ENCODE measurements around the gene SLC25A20. TPM values are rescaled to one million over a fixed set of nuclear protein-coding genes. Genes with fewer than 3 reads are reported as not detected.

The SLC25A20 gene
- total RNA-seq, 4 donors from 2014 or later = 8.4 to 83.8 (median 31.7) TPM

- Histone ChIP-seq H3K27me3 (no peaks in the 10 kb centered on the region), H3K4me3 (no peak overlapping the region), H3K27ac (no peak overlapping the region), H3K4me1 (no peaks in the 10 kb centered on the region), H3K9me3 (no peaks in the 10 kb centered on the region), H3K36me3 (peaks cover 0 to 4% (median 0%) of the 10 kb centered on the region in 4 donors)
- DNase-seq = no peak
- in situ Hi-C loops (cut with MboI; ENCODE audit: low pct_ligation_motif_present in 1 of 4, low pct_unique_long_range_greater_than_20kb in 1 of 4, low sequenced_read_pairs in 3 of 4) = no loop called here
- WGBS, 2 donors (ENCODE audit: low coverage in 1 of 2) = 91 to 92% methylated on average over 5 to 8 of the region's 8 CpGs
- intact Hi-C loops (cut with DNase I; ENCODE audit: low total_unique reads) = no loop called here
- TF ChIP-seq CTCF (IDR thresholded peaks at IDR 0.05) (no peak), POLR2AphosphoS5 (IDR thresholded peaks at IDR 0.05) (no peak), POLR2A (IDR thresholded peaks at IDR 0.05) (no peak), EP300 (IDR thresholded peaks at IDR 0.05; ENCODE audit: low read depth) (no peak)
Observed at GRCh38 chr3:48877671-48878070, 21.0 kb downstream of the SLC25A20 start.

GRCh38 chr3:48863122-48863521, 35.6 kb downstream of the SLC25A20 start:
- 90 to 100% methylated on average over 2 to 3 of the region's 3 CpGs for WGBS, 2 donors (ENCODE audit: low coverage in 1 of 2)
- H3K4me1 ChIP-seq = no peaks in the 10 kb centered on the region
- in situ Hi-C loops (cut with MboI; ENCODE audit: low pct_ligation_motif_present in 1 of 4, low pct_unique_long_range_greater_than_20kb in 1 of 4, low sequenced_read_pairs in 3 of 4) = no loop called here
- no peak for TF ChIP-seq EP300 (IDR thresholded peaks at IDR 0.05; ENCODE audit: low read depth)
- TF ChIP-seq POLR2A (IDR thresholded peaks at IDR 0.05) = no peak
- TF ChIP-seq CTCF (IDR thresholded peaks at IDR 0.05) = no peak
- no peak for TF ChIP-seq POLR2AphosphoS5 (IDR thresholded peaks at IDR 0.05)
- H3K27ac ChIP-seq = no peak overlapping the region
- intact Hi-C loops (cut with DNase I; ENCODE audit: low total_unique reads) = no loop called here
- H3K9me3 ChIP-seq = no peaks in the 10 kb centered on the region
- no peak for DNase-seq
- H3K27me3 ChIP-seq = no peaks in the 10 kb centered on the region
- no peak overlapping the region for H3K4me3 ChIP-seq
- H3K36me3 ChIP-seq = peaks cover 0 to 18% (median 6%) of the 10 kb centered on the region in 4 donors

GRCh38 chr3:48859206-48859605, 39.5 kb downstream of the SLC25A20 start:
- H3K9me3 ChIP-seq = no peaks in the 10 kb centered on the region
- H3K27me3 ChIP-seq = no peaks in the 10 kb centered on the region
- no peak overlapping the region for H3K4me3 ChIP-seq
- H3K36me3 ChIP-seq = peaks cover 0 to 18% (median 6%) of the 10 kb centered on the region in 4 donors
- H3K27ac ChIP-seq = no peak overlapping the region
- no peak for DNase-seq
- intact Hi-C loops (cut with DNase I; ENCODE audit: low total_unique reads) = no loop called here
- in situ Hi-C loops (cut with MboI; ENCODE audit: low pct_ligation_motif_present in 1 of 4, low pct_unique_long_range_greater_than_20kb in 1 of 4, low sequenced_read_pairs in 3 of 4) = no loop called here
- TF ChIP-seq EP300 (IDR thresholded peaks at IDR 0.05; ENCODE audit: low read depth) = no peak
- TF ChIP-seq CTCF (IDR thresholded peaks at IDR 0.05) = no peak
- no peak for TF ChIP-seq POLR2AphosphoS5 (IDR thresholded peaks at IDR 0.05)
- no peak for TF ChIP-seq POLR2A (IDR thresholded peaks at IDR 0.05)
- WGBS, 2 donors (ENCODE audit: low coverage in 1 of 2) = 82% methylated on average over 2 of the region's 2 CpGs; no CpG with 5 or more reads in 1 of the 2 donors
- H3K4me1 ChIP-seq = peaks cover 0 to 19% (median 8%) of the 10 kb centered on the region in 4 donors

- no peak for DNase-seq
- no peak overlapping the region for H3K27ac ChIP-seq
- H3K9me3 ChIP-seq = no peaks in the 10 kb centered on the region
- TF ChIP-seq POLR2AphosphoS5 (IDR thresholded peaks at IDR 0.05) = no peak
- TF ChIP-seq CTCF (IDR thresholded peaks at IDR 0.05) = no peak
- no peak for TF ChIP-seq POLR2A (IDR thresholded peaks at IDR 0.05)
- TF ChIP-seq EP300 (IDR thresholded peaks at IDR 0.05; ENCODE audit: low read depth) = no peak
- H3K4me1 ChIP-seq = peaks cover 0 to 23% (median 11%) of the 10 kb centered on the region in 4 donors
- no peaks in the 10 kb centered on the region for H3K27me3 ChIP-seq
- H3K36me3 ChIP-seq = peaks cover 0 to 18% (median 6%) of the 10 kb centered on the region in 4 donors
- in situ Hi-C loops (cut with MboI; ENCODE audit: low pct_ligation_motif_present in 1 of 4, low pct_unique_long_range_greater_than_20kb in 1 of 4, low sequenced_read_pairs in 3 of 4) = no loop called here
- intact Hi-C loops (cut with DNase I; ENCODE audit: low total_unique reads) = no loop called here
- WGBS, 2 donors (ENCODE audit: low coverage in 1 of 2) = 91% methylated on average over 2 of the region's 2 CpGs; no CpG with 5 or more reads in 1 of the 2 donors
- no peak overlapping the region for H3K4me3 ChIP-seq
Observed at GRCh38 chr3:48858709-48859108, 40.0 kb downstream of the SLC25A20 start.
